HEK293 (cell line): ENCODE results near the gene MEAK7.

ENCODE experiments used
- CTCF ChIA-PET: fragments of 350-600 bp; formaldehyde crosslinking; extraction: SDS; loops from one replicate; lab custom pipeline; 2021; ENCODE audit warnings: antibody characterized with exemption; lab: Yijun Ruan, JAX
- POLR2A ChIA-PET: fragments of 300-600 bp; formaldehyde crosslinking; extraction: SDS; loops from one replicate; lab custom pipeline; 2020; ENCODE audit warnings: antibody characterized with exemption, inconsistent platforms; lab: Yijun Ruan, JAX
- H3K27ac ChIP-seq: fragments of 200-500 bp; sonication (Bioruptor generic); 2 replicates; pipeline ENCODE4 v1.5.1; 2014; ENCODE audit warnings: low read depth, low read length, control low read depth, inconsistent platforms; ENCODE audit errors: extremely low read depth
- H3K36me3 ChIP-seq, 2 experiments: fragments of 200-500 bp in 1 of 2; sonication (Bioruptor generic) in 1 of 2; 1 replicate in 1 of 2; 2 replicates in 1 of 2; pipeline ENCODE4 v1.5.1; 2014 to 2017; ENCODE audit warnings: inconsistent platforms in 2 of 2, low read length in 2 of 2; ENCODE audit not compliant: control insufficient read depth in 2 of 2, insufficient read depth in 1 of 2
- H3K4me1 ChIP-seq: fragments of 200-500 bp; sonication (Bioruptor generic); 2 replicates; pipeline ENCODE4 v1.5.1; 2014; ENCODE audit warnings: mild to moderate bottlenecking, low read length, inconsistent platforms; ENCODE audit not compliant: control insufficient read depth, insufficient read depth
- H3K4me3 ChIP-seq: 2 replicates; pipeline ENCODE4 v1.5.1; 2011; ENCODE audit warnings: low read depth, mild to moderate bottlenecking, control low read depth, low read length, moderate library complexity
- H3K9me3 ChIP-seq: fragments of 200-500 bp; sonication (Bioruptor generic); 2 replicates; pipeline ENCODE4 v1.5.1; 2014; ENCODE audit warnings: low read depth, low read length, inconsistent platforms; ENCODE audit not compliant: control insufficient read depth, insufficient read depth
- EGR2 ChIP-seq: fragments of 450-650 bp; formaldehyde crosslinking; IDR thresholded peaks from 2 replicates; pipeline ENCODE4 v1.5.1; 2016; ENCODE audit warnings: low read depth, missing biosample characterization, missing genetic modification characterization
- GFI1B ChIP-seq: fragments of 450-650 bp; formaldehyde crosslinking; IDR thresholded peaks from 2 replicates; pipeline ENCODE4 v1.5.1; 2016; ENCODE audit warnings: missing biosample characterization, missing genetic modification characterization
- GLI4 ChIP-seq: fragments of 450-650 bp; formaldehyde crosslinking; IDR thresholded peaks from 2 replicates; pipeline ENCODE4 v1.5.1; 2016; ENCODE audit warnings: missing biosample characterization, missing genetic modification characterization
- MYNN ChIP-seq: fragments of 450-650 bp; formaldehyde crosslinking; IDR thresholded peaks from 2 replicates; pipeline ENCODE4 v1.5.1; 2016; ENCODE audit warnings: missing biosample characterization, missing genetic modification characterization, borderline replicate concordance
- SETDB1 ChIP-seq: IDR thresholded peaks from one replicate; pipeline ENCODE4 v1.6.1; 2017; ENCODE audit warnings: mild to moderate bottlenecking, low read length, moderate library complexity, mixed read lengths; ENCODE audit not compliant: insufficient read length
- ZBTB8A ChIP-seq: fragments of 450-650 bp; formaldehyde crosslinking; IDR thresholded peaks from 2 replicates; pipeline ENCODE4 v1.5.1; 2016; ENCODE audit warnings: missing biosample characterization, missing genetic modification characterization
- ZNF112 ChIP-seq: fragments of 450-650 bp; formaldehyde crosslinking; IDR thresholded peaks from 2 replicates; pipeline ENCODE4 v1.5.0; 2017; ENCODE audit warnings: missing biosample characterization, missing genetic modification characterization
- ZNF146 ChIP-seq: fragments of 450-650 bp; formaldehyde crosslinking; IDR thresholded peaks from 2 replicates; pipeline ENCODE4 v1.5.1; 2016; ENCODE audit warnings: missing biosample characterization, missing genetic modification characterization
- ZNF169 ChIP-seq: fragments of 450-650 bp; formaldehyde crosslinking; IDR thresholded peaks from 2 replicates; pipeline ENCODE4 v1.5.1; 2016; ENCODE audit warnings: missing biosample characterization, missing genetic modification characterization
- ZNF24 ChIP-seq: fragments of 450-650 bp; formaldehyde crosslinking; IDR thresholded peaks from 2 replicates; pipeline ENCODE4 v1.5.1; 2016; ENCODE audit warnings: missing biosample characterization, missing genetic modification characterization
- ZNF274 ChIP-seq, 2 experiments: fragments of 200-500 bp in 1 of 2; fragments of 450-650 bp in 1 of 2; sonication (Bioruptor generic) in 1 of 2; formaldehyde crosslinking in 1 of 2; IDR thresholded peaks; 2 replicates each; pipeline versions ENCODE4 v1.5.1 to v1.6.1; 2014 to 2016; ENCODE audit warnings: borderline replicate concordance in 1 of 2, inconsistent platforms in 1 of 2, low read length in 1 of 2, missing biosample characterization in 1 of 2, missing genetic modification characterization in 1 of 2
- ZNF391 ChIP-seq: fragments of 450-650 bp; formaldehyde crosslinking; IDR thresholded peaks from 2 replicates; pipeline ENCODE4 v1.5.1; 2016; ENCODE audit warnings: low read depth, missing biosample characterization, missing genetic modification characterization, borderline replicate concordance
- ZNF549 ChIP-seq: fragments of 450-650 bp; IDR thresholded peaks from 2 replicates; pipeline ENCODE4 v1.5.1; 2018; ENCODE audit warnings: missing biosample characterization, missing genetic modification characterization, mild to moderate bottlenecking, inconsistent platforms, moderate library complexity
- ZNF596 ChIP-seq: fragments of 450-650 bp; IDR thresholded peaks from 2 replicates; pipeline ENCODE4 v1.5.0; 2018; ENCODE audit warnings: missing biosample characterization, mild to moderate bottlenecking, missing genetic modification characterization, moderate library complexity
- ZNF776 ChIP-seq: fragments of 450-650 bp; formaldehyde crosslinking; IDR thresholded peaks from 2 replicates; pipeline ENCODE4 v1.5.0; 2017; ENCODE audit warnings: missing biosample characterization, missing genetic modification characterization, borderline replicate concordance
- ZNF785 ChIP-seq: fragments of 450-650 bp; formaldehyde crosslinking; IDR thresholded peaks from 2 replicates; pipeline ENCODE4 v1.5.1; 2016; ENCODE audit warnings: missing biosample characterization, missing genetic modification characterization
- ZNF791 ChIP-seq: fragments of 450-650 bp; formaldehyde crosslinking; IDR thresholded peaks from 2 replicates; pipeline ENCODE4 v1.5.1; 2016; ENCODE audit warnings: missing biosample characterization, missing genetic modification characterization
- ZSCAN16 ChIP-seq: fragments of 450-650 bp; formaldehyde crosslinking; IDR thresholded peaks from 2 replicates; pipeline ENCODE4 v1.5.1; 2016; ENCODE audit warnings: missing biosample characterization, missing genetic modification characterization
- TF ChIP-seq, protein P1 (sequence below): fragments of 450-650 bp; formaldehyde crosslinking; IDR thresholded peaks from 2 replicates; pipeline ENCODE4 v1.5.1; 2016; ENCODE audit warnings: missing biosample characterization, missing genetic modification characterization
- TF ChIP-seq, protein P2 (sequence below): sonication (generic); formaldehyde crosslinking; IDR thresholded peaks from 2 replicates; pipeline ENCODE4 v1.8.1; 2022; ENCODE audit warnings: mild to moderate bottlenecking, moderate library complexity, missing genetic modification reagents
- TF ChIP-seq, protein P3 (sequence below): fragments of 450-650 bp; formaldehyde crosslinking; IDR thresholded peaks from 2 replicates; pipeline ENCODE4; 2016; ENCODE audit warnings: missing biosample characterization, missing genetic modification characterization
- TF ChIP-seq, protein P4 (sequence below): fragments of 450-650 bp; formaldehyde crosslinking; IDR thresholded peaks from 2 replicates; pipeline ENCODE4 v1.5.1; 2016; ENCODE audit warnings: missing biosample characterization, missing genetic modification characterization, borderline replicate concordance
- TF ChIP-seq, protein P5 (sequence below): fragments of 450-650 bp; formaldehyde crosslinking; IDR thresholded peaks from 2 replicates; pipeline ENCODE4 v1.5.1; 2016; ENCODE audit warnings: missing biosample characterization, missing genetic modification characterization
- TF ChIP-seq, protein P6 (sequence below): IDR thresholded peaks from 2 replicates; pipeline ENCODE4 v1.6.1; 2011; ENCODE audit warnings: mild to moderate bottlenecking, low read depth, low read length, borderline replicate concordance
- TF ChIP-seq, protein P7 (sequence below): fragments of 450-650 bp; formaldehyde crosslinking; IDR thresholded peaks from 2 replicates; pipeline ENCODE4 v1.5.1; 2016; ENCODE audit warnings: missing biosample characterization, missing genetic modification characterization

The MEAK7 gene

DNA sequence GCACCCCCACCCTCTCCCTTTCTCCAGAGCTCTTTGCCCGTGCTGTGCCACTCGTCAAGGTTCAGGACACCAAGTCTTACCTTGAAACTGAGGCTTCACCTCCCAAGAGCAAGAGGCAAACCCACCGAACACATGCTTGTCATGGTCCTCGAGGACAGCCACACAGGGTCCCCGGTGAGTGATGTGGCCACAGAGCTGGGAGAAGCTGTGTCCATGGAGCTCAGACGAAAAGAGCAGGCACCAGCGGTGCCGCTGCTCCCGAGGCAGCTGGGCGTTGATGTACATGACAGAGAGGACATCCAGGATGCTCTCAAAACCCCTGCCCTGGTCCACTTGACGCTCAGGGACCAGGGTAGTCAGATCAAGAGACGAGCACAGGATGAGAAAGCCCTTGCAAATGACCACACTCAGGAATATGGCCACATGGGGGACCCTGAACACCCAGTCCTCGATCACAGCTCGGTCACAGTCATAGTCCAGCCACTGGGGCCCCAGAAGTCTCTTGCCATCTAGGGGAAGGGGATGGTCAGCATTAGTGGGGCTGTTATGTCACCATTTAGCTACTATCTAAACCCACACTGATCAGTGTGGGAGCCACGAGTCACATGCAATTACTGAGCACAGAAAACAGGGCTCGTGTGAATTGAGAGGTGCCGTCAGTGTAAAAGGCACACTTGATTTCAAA is 17.8 kb downstream of the MEAK7 start (continued):
- TF ChIP-seq, protein P1, sequence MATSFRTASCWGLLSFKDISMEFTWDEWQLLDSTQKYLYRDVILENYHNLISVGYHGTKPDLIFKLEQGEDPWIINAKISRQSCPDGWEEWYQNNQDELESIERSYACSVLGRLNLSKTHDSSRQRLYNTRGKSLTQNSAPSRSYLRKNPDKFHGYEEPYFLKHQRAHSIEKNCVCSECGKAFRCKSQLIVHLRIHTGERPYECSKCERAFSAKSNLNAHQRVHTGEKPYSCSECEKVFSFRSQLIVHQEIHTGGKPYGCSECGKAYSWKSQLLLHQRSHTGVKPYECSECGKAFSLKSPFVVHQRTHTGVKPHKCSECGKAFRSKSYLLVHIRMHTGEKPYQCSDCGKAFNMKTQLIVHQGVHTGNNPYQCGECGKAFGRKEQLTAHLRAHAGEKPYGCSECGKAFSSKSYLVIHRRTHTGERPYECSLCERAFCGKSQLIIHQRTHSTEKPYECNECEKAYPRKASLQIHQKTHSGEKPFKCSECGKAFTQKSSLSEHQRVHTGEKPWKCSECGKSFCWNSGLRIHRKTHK (tag by site-specific recombination), result no peak
- no peak for TF ChIP-seq ZNF776
- TF ChIP-seq, protein P2, sequence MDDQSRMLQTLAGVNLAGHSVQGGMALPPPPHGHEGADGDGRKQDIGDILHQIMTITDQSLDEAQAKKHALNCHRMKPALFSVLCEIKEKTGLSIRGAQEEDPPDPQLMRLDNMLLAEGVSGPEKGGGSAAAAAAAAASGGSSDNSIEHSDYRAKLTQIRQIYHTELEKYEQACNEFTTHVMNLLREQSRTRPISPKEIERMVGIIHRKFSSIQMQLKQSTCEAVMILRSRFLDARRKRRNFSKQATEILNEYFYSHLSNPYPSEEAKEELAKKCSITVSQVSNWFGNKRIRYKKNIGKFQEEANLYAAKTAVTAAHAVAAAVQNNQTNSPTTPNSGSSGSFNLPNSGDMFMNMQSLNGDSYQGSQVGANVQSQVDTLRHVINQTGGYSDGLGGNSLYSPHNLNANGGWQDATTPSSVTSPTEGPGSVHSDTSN (CRISPR knock-in tag), result no peak
- no peak for TF ChIP-seq ZNF169 (tag by site-specific recombination)
- no peak for TF ChIP-seq ZNF24 (tag by site-specific recombination)
- TF ChIP-seq ZNF112 (tag by site-specific recombination), result no peak
- TF ChIP-seq, protein P3, sequence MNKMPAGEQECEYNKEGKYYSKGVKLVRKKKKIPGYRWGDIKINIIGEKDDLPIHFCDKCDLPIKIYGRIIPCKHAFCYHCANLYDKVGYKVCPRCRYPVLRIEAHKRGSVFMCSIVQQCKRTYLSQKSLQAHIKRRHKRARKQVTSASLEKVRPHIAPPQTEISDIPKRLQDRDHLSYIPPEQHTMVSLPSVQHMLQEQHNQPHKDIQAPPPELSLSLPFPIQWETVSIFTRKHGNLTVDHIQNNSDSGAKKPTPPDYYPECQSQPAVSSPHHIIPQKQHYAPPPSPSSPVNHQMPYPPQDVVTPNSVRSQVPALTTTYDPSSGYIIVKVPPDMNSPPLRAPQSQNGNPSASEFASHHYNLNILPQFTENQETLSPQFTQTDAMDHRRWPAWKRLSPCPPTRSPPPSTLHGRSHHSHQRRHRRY (tag by site-specific recombination), result no peak
- TF ChIP-seq GLI4, result no peak
- TF ChIP-seq ZNF391, result no peak
- TF ChIP-seq ZNF785, result no peak
- TF ChIP-seq MYNN (tag by site-specific recombination), result no peak
- TF ChIP-seq ZSCAN16, result no peak
- no peak for TF ChIP-seq GFI1B
- no peak for TF ChIP-seq ZBTB8A (tag by site-specific recombination)
- TF ChIP-seq, protein P4, sequence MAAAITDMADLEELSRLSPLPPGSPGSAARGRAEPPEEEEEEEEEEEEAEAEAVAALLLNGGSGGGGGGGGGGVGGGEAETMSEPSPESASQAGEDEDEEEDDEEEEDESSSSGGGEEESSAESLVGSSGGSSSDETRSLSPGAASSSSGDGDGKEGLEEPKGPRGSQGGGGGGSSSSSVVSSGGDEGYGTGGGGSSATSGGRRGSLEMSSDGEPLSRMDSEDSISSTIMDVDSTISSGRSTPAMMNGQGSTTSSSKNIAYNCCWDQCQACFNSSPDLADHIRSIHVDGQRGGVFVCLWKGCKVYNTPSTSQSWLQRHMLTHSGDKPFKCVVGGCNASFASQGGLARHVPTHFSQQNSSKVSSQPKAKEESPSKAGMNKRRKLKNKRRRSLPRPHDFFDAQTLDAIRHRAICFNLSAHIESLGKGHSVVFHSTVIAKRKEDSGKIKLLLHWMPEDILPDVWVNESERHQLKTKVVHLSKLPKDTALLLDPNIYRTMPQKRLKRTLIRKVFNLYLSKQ (tag by site-specific recombination), result no peak
- TF ChIP-seq ZNF791, result no peak
- TF ChIP-seq, all 188 proteins: peak for 0

DNA sequence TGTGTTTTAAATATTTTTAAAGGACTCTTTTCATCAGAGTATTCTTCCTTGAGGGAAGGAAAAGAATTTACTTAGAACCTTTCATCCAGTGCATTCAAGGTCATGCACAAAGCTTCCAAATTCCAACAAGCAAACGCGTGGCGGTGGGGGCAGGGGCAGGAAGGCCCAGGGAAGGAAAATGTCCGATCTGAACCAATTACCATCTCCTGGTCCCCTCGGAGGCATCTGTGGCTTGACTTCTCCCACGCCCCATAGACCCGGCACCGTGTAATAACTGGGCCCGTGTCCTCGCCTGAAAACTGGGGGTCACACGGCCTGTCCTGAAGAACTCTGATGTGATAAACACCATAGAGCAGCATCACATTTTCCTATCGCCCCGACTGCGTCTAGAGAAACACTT is 18.3 kb downstream of the MEAK7 start:
- peaks cover 0 to 71% of the 10 kb centered on the region in 2 experiments; a peak in 1 of 3 replicates for H3K36me3 ChIP-seq
- H3K4me1 ChIP-seq, result no peaks in the 10 kb centered on the region
- CTCF ChIA-PET, result interaction anchor here (0.6 to 1.6 kb wide), 5 partner anchors 8 to 1027 kb away, joined by 3 to 5 read pairs (median 4); no protein-coding TSS in a partner anchor
- H3K27ac ChIP-seq, result no peak overlapping the region
- H3K4me3 ChIP-seq, result no peak overlapping the region
- TF ChIP-seq ZNF549 (tag by site-specific recombination), result no peak
- no peak for TF ChIP-seq ZNF146 (tag by site-specific recombination)
- TF ChIP-seq SETDB1, result no peak
- TF ChIP-seq ZNF776, result no peak
- TF ChIP-seq ZNF596 (tag by site-specific recombination), result no peak
- no peak for TF ChIP-seq EGR2
- TF ChIP-seq, protein P5, sequence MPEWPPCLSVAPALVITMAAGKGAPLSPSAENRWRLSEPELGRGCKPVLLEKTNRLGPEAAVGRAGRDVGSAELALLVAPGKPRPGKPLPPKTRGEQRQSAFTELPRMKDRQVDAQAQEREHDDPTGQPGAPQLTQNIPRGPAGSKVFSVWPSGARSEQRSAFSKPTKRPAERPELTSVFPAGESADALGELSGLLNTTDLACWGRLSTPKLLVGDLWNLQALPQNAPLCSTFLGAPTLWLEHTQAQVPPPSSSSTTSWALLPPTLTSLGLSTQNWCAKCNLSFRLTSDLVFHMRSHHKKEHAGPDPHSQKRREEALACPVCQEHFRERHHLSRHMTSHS (tag by site-specific recombination), result no peak
- TF ChIP-seq, protein P6, sequence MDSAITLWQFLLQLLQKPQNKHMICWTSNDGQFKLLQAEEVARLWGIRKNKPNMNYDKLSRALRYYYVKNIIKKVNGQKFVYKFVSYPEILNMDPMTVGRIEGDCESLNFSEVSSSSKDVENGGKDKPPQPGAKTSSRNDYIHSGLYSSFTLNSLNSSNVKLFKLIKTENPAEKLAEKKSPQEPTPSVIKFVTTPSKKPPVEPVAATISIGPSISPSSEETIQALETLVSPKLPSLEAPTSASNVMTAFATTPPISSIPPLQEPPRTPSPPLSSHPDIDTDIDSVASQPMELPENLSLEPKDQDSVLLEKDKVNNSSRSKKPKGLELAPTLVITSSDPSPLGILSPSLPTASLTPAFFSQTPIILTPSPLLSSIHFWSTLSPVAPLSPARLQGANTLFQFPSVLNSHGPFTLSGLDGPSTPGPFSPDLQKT, result no peak
- TF ChIP-seq, protein P7, sequence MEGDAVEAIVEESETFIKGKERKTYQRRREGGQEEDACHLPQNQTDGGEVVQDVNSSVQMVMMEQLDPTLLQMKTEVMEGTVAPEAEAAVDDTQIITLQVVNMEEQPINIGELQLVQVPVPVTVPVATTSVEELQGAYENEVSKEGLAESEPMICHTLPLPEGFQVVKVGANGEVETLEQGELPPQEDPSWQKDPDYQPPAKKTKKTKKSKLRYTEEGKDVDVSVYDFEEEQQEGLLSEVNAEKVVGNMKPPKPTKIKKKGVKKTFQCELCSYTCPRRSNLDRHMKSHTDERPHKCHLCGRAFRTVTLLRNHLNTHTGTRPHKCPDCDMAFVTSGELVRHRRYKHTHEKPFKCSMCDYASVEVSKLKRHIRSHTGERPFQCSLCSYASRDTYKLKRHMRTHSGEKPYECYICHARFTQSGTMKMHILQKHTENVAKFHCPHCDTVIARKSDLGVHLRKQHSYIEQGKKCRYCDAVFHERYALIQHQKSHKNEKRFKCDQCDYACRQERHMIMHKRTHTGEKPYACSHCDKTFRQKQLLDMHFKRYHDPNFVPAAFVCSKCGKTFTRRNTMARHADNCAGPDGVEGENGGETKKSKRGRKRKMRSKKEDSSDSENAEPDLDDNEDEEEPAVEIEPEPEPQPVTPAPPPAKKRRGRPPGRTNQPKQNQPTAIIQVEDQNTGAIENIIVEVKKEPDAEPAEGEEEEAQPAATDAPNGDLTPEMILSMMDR (tag by site-specific recombination), result no peak
- no peak for TF ChIP-seq ZNF274 (IDR thresholded peaks at IDR 0.05; ENCODE audit: low read length)
- TF ChIP-seq ZNF274 (tag by site-specific recombination; IDR thresholded peaks at IDR 0.05; ENCODE audit: borderline replicate concordance), result no peak
- TF ChIP-seq, all 188 proteins: peak for 0
- POLR2A ChIA-PET, result no interaction called here
- no peaks in the 10 kb centered on the region for H3K9me3 ChIP-seq
